ENCODE results near the gene VPS26C. TPM values are rescaled to one million over a fixed set of nuclear protein-coding genes. Genes with fewer than 3 reads are reported as not detected.

VPS26C gene
- total and polyA plus RNA-seq, 2 donors, result 29.4 to 36.2 TPM

DNA sequence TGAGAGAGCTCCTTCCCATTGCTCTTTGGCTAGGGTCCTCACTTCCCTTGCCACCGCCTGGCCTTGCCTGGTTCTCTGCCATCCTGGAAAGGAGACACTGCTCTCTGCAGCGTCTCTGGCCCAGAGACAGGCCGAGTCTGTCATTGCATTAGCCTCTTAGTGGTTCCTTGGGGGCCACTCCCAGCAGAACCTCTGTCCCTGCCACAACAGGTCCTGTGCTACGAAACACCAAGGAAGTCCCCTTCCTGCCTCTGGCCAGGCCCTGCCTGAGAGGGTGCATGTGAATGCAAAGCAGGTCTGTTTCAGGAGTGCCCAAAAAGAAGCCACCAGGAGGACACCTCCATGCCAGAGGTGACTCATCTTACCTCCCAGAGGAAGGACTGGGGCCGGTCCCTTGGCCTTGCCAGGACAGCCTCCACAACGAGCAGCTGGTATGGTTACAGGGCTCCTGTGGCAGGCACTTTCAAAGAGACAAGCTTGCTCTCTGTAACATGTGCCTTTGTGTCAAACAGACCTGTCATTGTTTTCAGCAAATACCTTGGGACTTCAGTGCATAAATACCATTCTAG lies 59.6 kb downstream of the VPS26C start:
- H3K27ac ChIP-seq (ENCODE audit: low read depth in 1 of 2, low read length in 1 of 2), result no peak overlapping the region
- no peak overlapping the region for H3K4me3 ChIP-seq (ENCODE audit: low read length in 2 of 2)

DNA sequence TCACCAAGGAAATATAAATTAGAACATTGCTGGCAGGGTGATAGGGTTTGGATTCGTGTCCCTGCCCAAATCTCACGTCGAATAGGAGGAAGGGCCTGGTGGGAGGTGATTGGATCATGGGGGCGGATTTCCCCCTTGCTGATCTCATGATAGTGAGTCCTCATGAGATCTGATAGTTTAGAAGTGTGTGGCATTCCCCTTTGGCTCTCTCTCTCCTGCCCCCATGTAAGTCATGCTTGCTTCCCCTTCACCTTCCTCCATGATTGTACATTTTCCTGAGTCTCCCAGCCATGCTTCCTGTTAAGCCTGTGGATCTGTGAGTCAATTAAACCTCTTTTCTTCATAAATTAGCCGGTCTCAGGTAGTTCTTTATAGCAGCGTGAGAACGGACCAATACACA lies 60.6 kb downstream of the VPS26C start:
- Histone ChIP-seq H3K27me3 (ENCODE audit: control insufficient read depth in 2 of 2, insufficient read depth in 1 of 2, low read length in 1 of 2) (no peaks in the 10 kb centered on the region), H3K36me3 (ENCODE audit: control insufficient read depth in 2 of 2, insufficient read depth in 2 of 2, low read length in 1 of 2) (peaks cover 6 to 10% of the 10 kb centered on the region in 2 donors), H3K27ac (ENCODE audit: low read depth in 1 of 2, low read length in 1 of 2) (no peak overlapping the region), H3K9me3 (ENCODE audit: control insufficient read depth in 2 of 2, insufficient read depth in 1 of 2, low read length in 1 of 2) (peaks cover 0 to 4% of the 10 kb centered on the region in 2 donors), H3K4me1 (ENCODE audit: control insufficient read depth in 2 of 2, insufficient read depth in 2 of 2, low read length in 2 of 2) (peaks cover 2 to 15% of the 10 kb centered on the region in 2 donors), H3K4me3 (ENCODE audit: low read length in 2 of 2) (no peak overlapping the region)
- WGBS, result 97% methylated on average over 7 of the region's 7 CpGs
- DNase-seq (ENCODE audit: low read depth in 6 of 9, low spot score in 9 of 9), result no peak

More for the DNA sequence above, 59.6 kb downstream of the VPS26C start:
- Histone ChIP-seq H3K27me3 (ENCODE audit: control insufficient read depth in 2 of 2, insufficient read depth in 1 of 2, low read length in 1 of 2) (no peaks in the 10 kb centered on the region), H3K9me3 (ENCODE audit: control insufficient read depth in 2 of 2, insufficient read depth in 1 of 2, low read length in 1 of 2) (peaks cover 0 to 4% of the 10 kb centered on the region in 2 donors), H3K4me1 (ENCODE audit: control insufficient read depth in 2 of 2, insufficient read depth in 2 of 2, low read length in 2 of 2) (peaks cover 2 to 15% of the 10 kb centered on the region in 2 donors), H3K36me3 (ENCODE audit: control insufficient read depth in 2 of 2, insufficient read depth in 2 of 2, low read length in 1 of 2) (peaks cover 1 to 2% of the 10 kb centered on the region in 2 donors)
- WGBS, result 71% methylated on average over 6 of the region's 6 CpGs
- peak in 2 of 9 donors; percentile 6 to 37 for DNase-seq (ENCODE audit: low read depth in 6 of 9, low spot score in 9 of 9)

GRCh38 chr21:37204580-37204979 lies 62.6 kb downstream of the VPS26C start:
- Histone ChIP-seq H3K36me3 (ENCODE audit: control insufficient read depth in 2 of 2, insufficient read depth in 2 of 2, low read length in 1 of 2) (peaks cover 15 to 28% of the 10 kb centered on the region in 2 donors), H3K27ac (ENCODE audit: low read depth in 1 of 2, low read length in 1 of 2) (no peak overlapping the region), H3K9me3 (ENCODE audit: control insufficient read depth in 2 of 2, insufficient read depth in 1 of 2, low read length in 1 of 2) (no peaks in the 10 kb centered on the region), H3K4me1 (ENCODE audit: control insufficient read depth in 2 of 2, insufficient read depth in 2 of 2, low read length in 2 of 2) (peaks cover 2 to 15% of the 10 kb centered on the region in 2 donors), H3K27me3 (ENCODE audit: control insufficient read depth in 2 of 2, insufficient read depth in 1 of 2, low read length in 1 of 2) (no peaks in the 10 kb centered on the region), H3K4me3 (ENCODE audit: low read length in 2 of 2) (no peak overlapping the region)
- 95% methylated on average over 7 of the region's 7 CpGs for WGBS
- no peak for DNase-seq (ENCODE audit: low read depth in 6 of 9, low spot score in 9 of 9)

DNA sequence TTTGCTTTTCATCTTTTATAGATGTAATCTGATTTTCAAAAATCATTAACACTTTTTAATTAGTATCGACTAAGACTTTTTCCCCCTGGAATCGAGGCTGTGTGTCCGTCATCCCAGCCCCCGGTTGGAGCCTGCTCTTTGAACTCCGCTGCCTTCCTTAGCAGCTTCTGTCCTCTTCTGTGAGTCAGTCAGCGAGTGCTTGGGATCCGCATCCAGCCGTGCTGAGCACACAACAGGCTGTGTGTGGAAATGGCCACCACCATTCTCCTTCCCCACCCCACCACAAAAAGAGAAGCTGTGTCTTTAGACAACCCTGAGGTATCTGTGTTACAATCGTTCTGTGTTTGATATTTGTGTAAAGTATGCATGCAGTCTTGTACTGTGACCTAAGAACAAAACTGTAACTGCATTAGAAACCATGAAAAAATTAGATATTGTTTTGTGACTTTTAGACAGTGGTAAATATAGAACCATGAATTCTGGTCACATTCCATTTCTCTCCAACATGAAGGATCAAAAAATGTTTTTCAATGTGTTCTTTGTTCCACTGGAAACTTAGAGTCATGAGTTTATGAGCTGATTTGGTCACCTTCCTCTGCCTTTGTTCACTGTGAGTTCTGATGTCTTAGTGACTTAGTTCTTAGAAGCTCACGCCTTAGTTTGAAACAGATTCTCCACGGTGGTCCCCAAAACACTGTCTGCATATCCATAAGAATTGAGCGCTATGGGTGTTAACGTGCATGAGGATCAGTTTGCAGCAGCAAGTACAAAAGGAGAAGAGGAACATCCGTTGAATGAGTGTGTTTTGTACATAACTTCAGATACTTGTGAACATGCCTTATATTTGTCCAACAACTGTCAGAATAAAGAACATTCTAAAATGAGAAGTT lies 64.7 kb downstream of the VPS26C start:
- no peak overlapping the region for H3K4me3 ChIP-seq (ENCODE audit: low read length in 2 of 2)
- H3K27me3 ChIP-seq (ENCODE audit: control insufficient read depth in 2 of 2, insufficient read depth in 1 of 2, low read length in 1 of 2), result no peaks in the 10 kb centered on the region
- WGBS, result 97% methylated on average over 14 of the region's 14 CpGs
- H3K36me3 ChIP-seq (ENCODE audit: control insufficient read depth in 2 of 2, insufficient read depth in 2 of 2, low read length in 1 of 2), result peaks cover 27 to 41% of the 10 kb centered on the region in 2 donors
- no peak for DNase-seq (ENCODE audit: low read depth in 6 of 9, low spot score in 9 of 9)
- no peaks in the 10 kb centered on the region for H3K9me3 ChIP-seq (ENCODE audit: control insufficient read depth in 2 of 2, insufficient read depth in 1 of 2, low read length in 1 of 2)
- no peak overlapping the region for H3K27ac ChIP-seq (ENCODE audit: low read depth in 1 of 2, low read length in 1 of 2)
- H3K4me1 ChIP-seq (ENCODE audit: control insufficient read depth in 2 of 2, insufficient read depth in 2 of 2, low read length in 2 of 2), result peaks cover 0 to 5% of the 10 kb centered on the region in 2 donors

GRCh38 chr21:37200641-37201480 lies 66.3 kb downstream of the VPS26C start:
- H3K27me3 ChIP-seq (ENCODE audit: control insufficient read depth in 2 of 2, insufficient read depth in 1 of 2, low read length in 1 of 2), result no peaks in the 10 kb centered on the region
- no peaks in the 10 kb centered on the region for H3K9me3 ChIP-seq (ENCODE audit: control insufficient read depth in 2 of 2, insufficient read depth in 1 of 2, low read length in 1 of 2)
- no peak overlapping the region for H3K27ac ChIP-seq (ENCODE audit: low read depth in 1 of 2, low read length in 1 of 2)
- H3K36me3 ChIP-seq (ENCODE audit: control insufficient read depth in 2 of 2, insufficient read depth in 2 of 2, low read length in 1 of 2), result peaks cover 31 to 45% of the 10 kb centered on the region in 2 donors
- WGBS, result 97% methylated on average over 16 of the region's 16 CpGs
- no peaks in the 10 kb centered on the region for H3K4me1 ChIP-seq (ENCODE audit: control insufficient read depth in 2 of 2, insufficient read depth in 2 of 2, low read length in 2 of 2)
- DNase-seq (ENCODE audit: low read depth in 6 of 9, low spot score in 9 of 9), result no peak
- H3K4me3 ChIP-seq (ENCODE audit: low read length in 2 of 2), result no peak overlapping the region

DNA sequence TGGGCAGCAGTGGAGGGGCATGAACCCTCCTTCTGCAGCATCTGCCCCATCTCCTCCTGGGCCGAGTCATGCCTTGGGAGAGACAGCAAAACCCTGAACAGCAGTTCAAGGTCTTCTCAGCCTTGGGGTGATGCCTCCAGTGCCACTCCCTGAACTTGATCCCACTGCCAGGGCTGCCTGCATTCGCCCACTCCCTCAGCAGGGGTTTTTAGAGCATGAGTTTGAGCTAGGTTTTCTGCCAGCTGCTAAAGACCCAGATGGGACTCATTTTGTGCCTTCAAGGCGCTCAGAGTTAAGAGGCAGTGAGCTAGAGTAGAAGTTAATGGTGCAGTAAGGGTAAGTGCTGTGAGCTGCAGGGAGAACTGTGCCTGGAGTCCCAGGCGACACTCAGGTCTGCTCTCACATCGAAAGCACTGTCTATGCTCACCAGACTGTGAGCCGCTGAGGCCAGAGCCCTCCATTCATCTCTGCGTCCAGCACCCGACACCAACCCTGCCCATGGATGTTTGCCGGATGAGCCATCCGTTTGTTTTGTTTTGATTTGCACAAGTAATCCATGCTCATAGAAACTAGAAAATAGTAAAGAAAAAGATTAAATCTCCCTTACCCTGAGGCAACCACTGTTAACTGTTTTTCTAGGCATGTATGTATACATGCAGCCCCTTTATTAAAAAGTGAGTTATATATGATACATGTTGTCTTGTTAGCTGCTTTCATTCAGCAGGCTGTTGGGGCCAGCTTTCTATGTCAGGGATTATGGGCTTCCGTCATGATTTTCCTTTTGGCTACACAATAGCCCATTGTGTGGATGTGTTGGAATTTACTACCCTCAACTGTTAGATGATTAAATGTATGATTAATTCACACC lies 67.8 kb downstream of the VPS26C start:
- H3K9me3 ChIP-seq (ENCODE audit: control insufficient read depth in 2 of 2, insufficient read depth in 1 of 2, low read length in 1 of 2), result no peaks in the 10 kb centered on the region
- no peaks in the 10 kb centered on the region for H3K27me3 ChIP-seq (ENCODE audit: control insufficient read depth in 2 of 2, insufficient read depth in 1 of 2, low read length in 1 of 2)
- WGBS, result 98% methylated on average over 11 of the region's 11 CpGs
- H3K4me1 ChIP-seq (ENCODE audit: control insufficient read depth in 2 of 2, insufficient read depth in 2 of 2, low read length in 2 of 2), result no peaks in the 10 kb centered on the region
- peaks cover 42 to 58% of the 10 kb centered on the region in 2 donors for H3K36me3 ChIP-seq (ENCODE audit: control insufficient read depth in 2 of 2, insufficient read depth in 2 of 2, low read length in 1 of 2)
- no peak overlapping the region for H3K27ac ChIP-seq (ENCODE audit: low read depth in 1 of 2, low read length in 1 of 2)
- no peak overlapping the region for H3K4me3 ChIP-seq (ENCODE audit: low read length in 2 of 2)
- no peak for DNase-seq (ENCODE audit: low read depth in 6 of 9, low spot score in 9 of 9)

DNA sequence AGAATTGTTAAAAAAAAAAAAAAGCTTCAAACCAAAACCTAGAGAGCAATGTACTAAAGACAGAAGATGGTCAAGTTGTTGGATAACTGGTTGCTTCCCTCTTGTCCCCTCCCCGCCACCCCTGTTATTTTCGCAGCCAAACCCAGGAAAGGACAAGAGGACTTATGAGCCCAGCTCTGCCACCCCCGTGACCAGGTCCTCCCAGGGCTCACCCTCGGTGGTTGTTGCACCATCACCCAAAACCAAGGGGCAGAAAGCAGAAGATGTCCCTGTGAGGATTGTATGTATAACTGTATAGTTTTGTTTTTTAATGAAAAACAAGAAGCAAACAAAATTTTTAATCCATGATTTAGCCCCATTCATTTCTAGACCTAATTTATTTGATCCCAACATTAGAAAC lies 69.4 kb downstream of the VPS26C start:
- no peaks in the 10 kb centered on the region for H3K4me1 ChIP-seq (ENCODE audit: control insufficient read depth in 2 of 2, insufficient read depth in 2 of 2, low read length in 2 of 2)
- no peaks in the 10 kb centered on the region for H3K27me3 ChIP-seq (ENCODE audit: control insufficient read depth in 2 of 2, insufficient read depth in 1 of 2, low read length in 1 of 2)
- H3K4me3 ChIP-seq (ENCODE audit: low read length in 2 of 2), result no peak overlapping the region
- no peak overlapping the region for H3K27ac ChIP-seq (ENCODE audit: low read depth in 1 of 2, low read length in 1 of 2)
- no peaks in the 10 kb centered on the region for H3K9me3 ChIP-seq (ENCODE audit: control insufficient read depth in 2 of 2, insufficient read depth in 1 of 2, low read length in 1 of 2)
- no peak for DNase-seq (ENCODE audit: low read depth in 6 of 9, low spot score in 9 of 9)
- 99% methylated on average over 4 of the region's 4 CpGs for WGBS
- H3K36me3 ChIP-seq (ENCODE audit: control insufficient read depth in 2 of 2, insufficient read depth in 2 of 2, low read length in 1 of 2), result peaks cover 53 to 70% of the 10 kb centered on the region in 2 donors

- Histone ChIP-seq H3K9me3 (ENCODE audit: control insufficient read depth in 2 of 2, insufficient read depth in 1 of 2, low read length in 1 of 2) (no peaks in the 10 kb centered on the region), H3K36me3 (ENCODE audit: control insufficient read depth in 2 of 2, insufficient read depth in 2 of 2, low read length in 1 of 2) (peaks cover 50 to 65% of the 10 kb centered on the region in 2 donors)
- WGBS, result 98% methylated on average over 8 of the region's 8 CpGs
These were observed 70.3 kb downstream of the VPS26C start for GRCh38 chr21:37196847-37197246.

More at GRCh38 chr21:37196847-37197246, 70.3 kb downstream of the VPS26C start:
- DNase-seq (ENCODE audit: low read depth in 6 of 9, low spot score in 9 of 9), result no peak
- Histone ChIP-seq H3K27me3 (ENCODE audit: control insufficient read depth in 2 of 2, insufficient read depth in 1 of 2, low read length in 1 of 2) (no peaks in the 10 kb centered on the region), H3K4me3 (ENCODE audit: low read length in 2 of 2) (no peak overlapping the region), H3K4me1 (ENCODE audit: control insufficient read depth in 2 of 2, insufficient read depth in 2 of 2, low read length in 2 of 2) (no peaks in the 10 kb centered on the region), H3K27ac (ENCODE audit: low read depth in 1 of 2, low read length in 1 of 2) (no peak overlapping the region)
